IPS-15b (cell line): ENCODE measurements around the gene TNFAIP2.

Experiments used
- H3K27me3 ChIP-seq: one replicate; pipeline ENCODE4 v1.6.1; 2013; ENCODE audit warnings: low read length; ENCODE audit not compliant: control insufficient read depth, insufficient read depth
- H3K36me3 ChIP-seq: one replicate; pipeline ENCODE4 v1.6.1; 2013; ENCODE audit warnings: low read length; ENCODE audit not compliant: control insufficient read depth, insufficient read depth
- H3K4me1 ChIP-seq: one replicate; pipeline ENCODE4 v1.6.1; 2013; ENCODE audit warnings: mild to moderate bottlenecking, low read length; ENCODE audit not compliant: control insufficient read depth, insufficient read depth
- H3K4me3 ChIP-seq: one replicate; pipeline ENCODE4 v1.5.1; 2013; ENCODE audit warnings: low read depth, low read length
- H3K9ac ChIP-seq: one replicate; pipeline ENCODE4 v1.6.1; 2013; ENCODE audit warnings: low read depth, mild to moderate bottlenecking, low read length
- H3K9me3 ChIP-seq: one replicate; pipeline ENCODE4 v1.6.1; 2013; ENCODE audit warnings: mild to moderate bottlenecking, low read length; ENCODE audit not compliant: control insufficient read depth, insufficient read depth

The TNFAIP2 gene

DNA sequence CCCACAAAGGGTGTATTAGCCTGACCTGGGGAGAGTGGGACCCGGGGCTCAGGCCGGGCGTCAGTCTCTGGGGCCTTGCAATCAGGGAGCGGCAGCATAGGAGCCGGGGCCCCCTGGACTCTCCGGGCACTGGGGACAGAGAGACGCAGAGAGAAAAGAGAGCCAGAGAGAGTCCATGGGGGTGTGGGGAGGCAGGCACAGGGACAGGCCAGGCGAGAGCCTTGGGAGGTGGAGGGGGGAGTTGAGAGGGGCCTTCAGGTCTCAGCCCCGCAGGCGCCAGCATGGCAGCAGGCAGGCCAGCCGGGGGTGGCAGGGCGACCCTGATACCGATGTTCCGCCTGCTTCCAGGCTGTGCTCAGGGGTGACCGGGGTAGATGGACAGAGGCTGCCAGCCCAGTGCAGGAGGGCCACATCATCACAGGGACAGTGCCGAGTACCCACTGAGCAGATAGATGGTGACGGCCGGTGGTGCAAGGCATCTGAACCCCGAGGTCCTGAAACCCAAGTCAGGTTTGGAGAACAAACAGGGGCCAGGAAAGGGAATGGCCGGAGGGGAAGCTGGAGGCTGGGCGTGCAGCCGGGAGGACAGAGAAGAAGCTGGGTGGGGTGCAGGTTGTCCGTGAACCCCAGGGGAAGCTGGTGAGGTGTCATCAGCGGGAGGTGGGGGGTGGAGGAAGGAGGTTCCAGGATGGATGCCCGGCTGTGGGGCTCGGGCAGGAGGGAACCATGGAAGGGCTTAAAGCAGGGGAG, 25.8 kb upstream of the TNFAIP2 start:
- no peak overlapping the region for H3K9ac ChIP-seq

DNA sequence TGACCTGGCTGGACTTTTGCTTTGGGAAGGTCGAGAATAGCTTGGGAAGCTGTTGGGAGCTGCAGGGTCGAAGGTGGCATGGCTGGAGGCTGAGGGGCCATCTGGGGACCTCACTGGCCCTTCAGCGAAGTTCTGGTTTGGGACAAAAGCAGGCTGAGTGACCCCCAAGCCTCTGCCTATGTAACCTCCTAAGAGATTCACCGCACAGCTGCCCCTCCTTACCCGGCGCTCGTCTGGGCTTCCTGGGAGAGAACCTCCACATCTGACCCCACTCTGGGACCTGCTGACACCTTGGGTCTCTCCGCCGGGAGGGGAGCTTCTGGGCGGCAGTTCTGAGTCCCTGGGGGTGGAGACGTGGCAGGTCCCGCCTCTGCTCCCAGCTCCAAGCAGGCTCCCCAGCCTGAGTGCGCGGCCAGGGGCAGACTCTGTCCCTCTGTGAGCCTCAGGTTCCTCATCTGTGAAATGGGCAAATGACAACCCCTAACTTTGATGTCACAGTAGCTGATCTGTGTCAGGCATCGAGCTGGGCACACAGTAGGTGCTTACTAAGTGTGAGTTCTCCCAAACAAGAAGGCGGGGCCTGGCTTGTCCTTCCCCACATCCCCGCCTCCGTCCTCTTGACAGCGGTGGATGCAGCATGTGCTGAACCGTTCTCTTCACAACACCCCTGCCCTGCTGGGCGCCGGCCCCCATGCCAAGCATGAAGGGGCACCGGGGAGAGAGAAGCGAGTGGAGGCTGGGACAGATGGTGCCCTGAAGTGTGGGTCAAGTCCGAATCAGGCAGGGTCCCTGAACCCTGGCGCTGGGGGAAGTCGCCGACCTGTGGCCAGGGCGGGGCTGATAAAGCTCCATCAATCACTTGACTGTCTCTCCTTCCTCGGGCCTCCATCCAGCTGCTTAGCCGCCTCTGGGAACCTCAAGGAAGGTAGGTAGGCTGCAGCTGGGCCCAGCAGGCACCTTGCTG, 25.0 kb upstream of the TNFAIP2 start:
- Histone ChIP-seq H3K4me3 (no peak overlapping the region), H3K9me3 (no peaks in the 10 kb centered on the region), H3K4me1 (no peaks in the 10 kb centered on the region), H3K9ac (no peak overlapping the region), H3K27me3 (peaks cover 4% of the 10 kb centered on the region), H3K36me3 (no peaks in the 10 kb centered on the region)

More for the DNA sequence above, 25.8 kb upstream of the TNFAIP2 start:
- Histone ChIP-seq H3K4me1 (no peaks in the 10 kb centered on the region), H3K27me3 (no peaks in the 10 kb centered on the region), H3K36me3 (no peaks in the 10 kb centered on the region), H3K9me3 (no peaks in the 10 kb centered on the region), H3K4me3 (no peak overlapping the region)

DNA sequence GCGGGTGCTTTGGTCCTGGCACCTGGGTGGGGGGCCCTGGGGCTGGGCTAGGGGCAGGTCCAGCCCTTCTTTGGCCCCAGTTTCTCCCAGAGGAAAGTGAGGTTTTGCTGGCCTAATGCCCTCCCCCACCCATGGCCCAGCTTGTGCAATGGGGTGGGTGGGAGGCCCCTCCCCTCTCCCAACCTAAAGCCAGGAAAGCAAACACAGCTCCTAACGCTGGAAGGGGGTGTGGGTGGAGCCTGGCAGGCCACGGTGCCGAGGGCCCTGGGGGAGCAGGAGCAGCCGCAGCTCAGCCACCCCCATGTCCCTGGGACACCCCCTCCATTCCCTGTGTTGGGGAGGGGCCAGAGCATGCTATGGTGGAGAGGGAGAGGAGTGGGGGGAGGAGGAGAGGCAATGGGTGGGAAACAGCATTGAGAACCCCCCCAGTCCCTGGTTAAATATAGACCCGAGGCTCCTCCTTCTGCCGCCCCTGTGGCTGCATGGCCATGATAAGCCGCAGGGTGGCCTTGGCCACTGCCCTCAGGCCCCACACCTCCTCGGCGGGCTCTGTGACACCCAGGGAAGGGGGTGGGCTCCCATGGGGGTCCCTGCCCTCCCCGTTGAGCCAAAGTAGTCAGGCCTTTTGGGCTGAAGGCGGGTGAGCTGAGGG, 24.1 kb upstream of the TNFAIP2 start:
- H3K4me1 ChIP-seq: no peaks in the 10 kb centered on the region
- H3K9me3 ChIP-seq: no peaks in the 10 kb centered on the region
- H3K9ac ChIP-seq: no peak overlapping the region
- H3K27me3 ChIP-seq: peaks cover 7% of the 10 kb centered on the region
- H3K36me3 ChIP-seq: no peaks in the 10 kb centered on the region
- H3K4me3 ChIP-seq: no peak overlapping the region

DNA sequence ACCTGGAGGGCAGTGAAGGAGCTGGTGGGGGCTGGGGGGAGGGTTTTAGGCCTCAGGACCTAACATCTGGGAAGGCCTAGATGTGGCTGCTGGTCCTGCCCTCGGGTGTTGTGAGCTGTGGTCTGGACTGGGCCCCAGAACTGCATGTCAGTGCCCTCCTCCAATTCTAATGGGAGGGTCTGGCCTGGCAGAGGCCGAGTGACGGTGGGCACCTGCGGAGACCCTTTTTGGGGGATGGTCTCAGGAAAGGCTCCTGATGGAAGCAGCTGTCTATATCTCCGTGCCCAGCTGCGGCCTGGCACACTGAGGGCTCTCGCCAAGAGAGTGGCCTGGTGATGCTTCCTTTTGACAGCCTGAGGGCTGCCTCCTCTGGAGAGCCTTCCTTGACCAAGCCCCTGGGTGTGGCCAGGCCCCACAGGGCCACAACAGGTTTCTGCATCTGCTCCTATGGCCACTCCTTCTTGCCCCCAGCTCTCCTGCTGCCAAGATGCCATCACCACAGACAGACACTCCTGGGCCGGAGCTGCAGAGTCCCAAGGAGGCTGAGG, 23.5 kb upstream of the TNFAIP2 start:
- no peaks in the 10 kb centered on the region for H3K4me1 ChIP-seq
- H3K4me3 ChIP-seq: no peak overlapping the region
- H3K36me3 ChIP-seq: no peaks in the 10 kb centered on the region
- peaks cover 11% of the 10 kb centered on the region for H3K27me3 ChIP-seq
- no peaks in the 10 kb centered on the region for H3K9me3 ChIP-seq
- H3K9ac ChIP-seq: no peak overlapping the region

DNA sequence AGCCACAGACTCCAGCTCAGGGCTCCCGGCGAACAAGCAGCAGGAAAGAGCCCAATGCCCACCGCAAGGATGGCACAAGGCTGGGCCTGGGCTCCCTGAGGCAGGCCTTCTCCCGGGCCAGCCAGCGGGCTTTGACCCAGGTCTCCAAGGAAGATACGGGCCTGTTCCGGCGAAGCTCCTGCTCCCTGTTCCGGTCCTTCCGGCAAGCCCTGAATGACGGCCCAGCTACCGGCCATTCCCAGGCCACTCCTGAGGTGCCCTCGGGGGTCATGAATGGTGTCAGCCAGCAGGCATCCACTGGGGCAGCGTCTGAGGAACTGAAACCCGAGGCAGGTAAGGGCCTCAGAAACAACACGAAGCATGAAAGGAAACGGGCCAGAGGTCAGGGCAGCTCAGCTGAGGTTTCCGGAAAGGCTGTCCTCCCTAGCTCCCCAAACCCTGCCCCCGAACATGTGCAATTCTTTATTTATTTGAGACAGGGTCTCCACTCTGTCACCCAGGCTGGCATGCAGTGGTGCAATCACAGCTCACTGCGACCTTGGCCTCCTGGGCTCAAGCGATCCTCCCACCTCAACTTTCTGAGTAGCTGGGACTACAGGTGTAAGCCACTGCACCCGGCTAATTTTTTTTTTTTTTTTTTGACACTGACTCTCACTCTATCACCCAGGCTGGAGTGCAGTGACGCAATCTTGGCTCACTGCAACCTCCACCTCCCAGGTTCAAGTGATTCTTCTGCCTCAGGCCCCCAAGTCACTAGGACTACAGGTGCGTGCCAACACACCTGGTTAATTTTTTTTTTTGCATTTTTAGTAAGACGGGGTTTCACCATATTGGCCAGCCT, 22.8 kb upstream of the TNFAIP2 start:
- no peaks in the 10 kb centered on the region for H3K36me3 ChIP-seq
- no peaks in the 10 kb centered on the region for H3K9me3 ChIP-seq
- peaks cover 3% of the 10 kb centered on the region for H3K4me1 ChIP-seq
- no peak overlapping the region for H3K4me3 ChIP-seq
- no peak overlapping the region for H3K9ac ChIP-seq
- H3K27me3 ChIP-seq: peaks cover 16% of the 10 kb centered on the region

DNA sequence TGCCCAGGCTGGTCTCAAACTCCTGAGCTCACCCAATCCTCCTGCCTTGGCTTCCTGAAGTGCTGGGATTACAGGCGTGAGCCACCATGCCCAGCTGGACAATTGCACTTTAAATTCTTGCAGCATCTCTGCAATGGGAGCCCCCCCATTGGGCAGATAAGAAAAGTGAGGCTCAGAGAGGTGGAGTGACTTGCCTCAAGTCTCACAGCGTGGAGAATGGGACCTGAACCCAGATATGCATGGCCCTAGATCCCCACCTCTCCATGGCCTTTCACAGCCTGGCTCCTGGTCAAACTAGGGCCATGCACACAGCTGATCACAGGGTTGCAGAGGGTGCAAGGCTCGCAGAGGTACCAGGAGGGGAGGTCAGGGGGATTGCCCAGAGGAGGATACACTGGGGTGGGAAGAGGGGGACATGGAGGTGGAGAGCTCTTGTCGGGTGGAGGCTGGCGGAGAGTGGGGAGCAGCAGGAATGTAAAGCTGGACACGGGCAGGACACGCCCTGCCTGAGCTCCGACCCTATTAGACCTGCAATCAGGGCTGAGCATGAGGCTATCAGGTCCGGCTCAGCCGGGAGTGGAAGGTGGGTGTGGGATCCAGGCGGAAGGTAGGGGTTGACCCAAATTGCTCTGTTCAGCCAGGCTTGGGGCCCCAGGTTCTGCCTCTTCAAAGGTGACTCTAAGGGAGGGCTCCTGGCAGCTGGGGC, 21.9 kb upstream of the TNFAIP2 start:
- Histone ChIP-seq H3K9ac (no peak overlapping the region), H3K36me3 (no peaks in the 10 kb centered on the region), H3K27me3 (peaks cover 16% of the 10 kb centered on the region), H3K4me1 (peaks cover 3% of the 10 kb centered on the region), H3K4me3 (no peak overlapping the region), H3K9me3 (no peaks in the 10 kb centered on the region)

DNA sequence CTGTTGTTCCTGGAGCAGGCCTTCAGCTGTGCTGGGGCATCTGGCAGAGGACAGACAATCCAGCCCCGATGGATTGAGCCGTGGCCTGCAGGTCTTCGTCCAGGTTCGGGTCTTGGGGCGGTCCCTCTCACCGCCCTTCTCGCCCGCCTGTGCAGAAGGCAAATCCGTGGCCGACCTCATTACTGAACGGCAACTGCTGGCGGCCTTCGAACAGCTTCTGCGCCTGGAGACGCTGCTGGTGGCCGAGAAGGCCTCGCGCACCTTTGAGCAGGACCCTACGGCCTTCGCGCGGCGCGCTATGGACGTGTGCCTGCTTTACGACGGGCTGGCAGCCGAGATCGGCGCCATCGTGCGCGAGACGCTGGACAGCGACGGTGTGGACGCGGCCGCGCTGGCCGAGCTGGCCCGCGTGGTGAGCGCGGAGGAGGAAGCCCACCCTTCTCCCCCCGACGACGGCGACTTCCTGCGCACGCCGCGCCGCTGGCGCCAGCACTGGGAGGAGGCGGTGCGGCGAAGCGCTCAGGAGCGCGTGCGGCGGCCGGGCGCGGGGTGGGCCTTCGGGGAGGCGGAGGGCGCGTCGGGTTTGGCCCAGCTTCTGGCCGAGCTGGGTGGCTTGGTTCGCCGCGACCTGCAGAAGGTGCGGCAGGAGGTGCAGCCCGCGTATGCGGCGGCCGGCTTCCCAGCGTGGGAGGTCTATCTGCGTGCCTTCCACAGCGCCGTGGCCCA, 21.1 kb upstream of the TNFAIP2 start:
- Histone ChIP-seq H3K9me3 (no peaks in the 10 kb centered on the region), H3K4me1 (peaks cover 3% of the 10 kb centered on the region), H3K9ac (no peak overlapping the region), H3K27me3 (peaks cover 16% of the 10 kb centered on the region), H3K36me3 (no peaks in the 10 kb centered on the region), H3K4me3 (no peak overlapping the region)

DNA sequence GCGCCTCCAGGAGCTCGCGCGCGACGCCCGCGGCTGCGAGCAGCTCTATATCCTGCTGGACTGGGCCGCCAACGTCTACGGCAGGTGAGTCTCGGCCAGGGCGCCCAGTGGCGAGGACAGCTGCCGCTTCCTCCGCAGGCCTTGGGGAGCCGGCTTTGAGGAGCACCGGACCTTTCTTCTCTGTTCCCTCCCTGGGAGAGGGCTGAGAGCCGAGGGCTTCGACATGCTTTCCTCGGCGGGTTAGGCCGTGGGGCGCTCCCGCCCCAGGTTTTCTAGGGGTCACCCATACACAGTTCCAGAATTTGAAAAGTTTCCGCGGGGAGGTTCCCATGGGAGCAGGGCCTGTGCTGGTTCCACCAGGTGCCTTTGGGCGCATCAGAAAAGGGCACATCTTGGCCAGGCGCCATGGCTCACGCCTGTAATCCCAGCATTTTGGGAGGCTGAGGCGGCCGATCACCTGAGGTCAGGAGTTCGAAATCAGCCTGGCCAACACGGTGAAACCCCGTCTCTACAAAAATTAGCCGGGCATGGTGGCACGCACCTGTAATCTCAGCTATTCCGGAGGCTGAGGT, 20.5 kb upstream of the TNFAIP2 start:
- H3K4me1 ChIP-seq: peaks cover 3% of the 10 kb centered on the region
- H3K4me3 ChIP-seq: no peak overlapping the region
- no peaks in the 10 kb centered on the region for H3K36me3 ChIP-seq
- H3K9ac ChIP-seq: no peak overlapping the region
- H3K9me3 ChIP-seq: no peaks in the 10 kb centered on the region
- peaks cover 16% of the 10 kb centered on the region for H3K27me3 ChIP-seq

DNA sequence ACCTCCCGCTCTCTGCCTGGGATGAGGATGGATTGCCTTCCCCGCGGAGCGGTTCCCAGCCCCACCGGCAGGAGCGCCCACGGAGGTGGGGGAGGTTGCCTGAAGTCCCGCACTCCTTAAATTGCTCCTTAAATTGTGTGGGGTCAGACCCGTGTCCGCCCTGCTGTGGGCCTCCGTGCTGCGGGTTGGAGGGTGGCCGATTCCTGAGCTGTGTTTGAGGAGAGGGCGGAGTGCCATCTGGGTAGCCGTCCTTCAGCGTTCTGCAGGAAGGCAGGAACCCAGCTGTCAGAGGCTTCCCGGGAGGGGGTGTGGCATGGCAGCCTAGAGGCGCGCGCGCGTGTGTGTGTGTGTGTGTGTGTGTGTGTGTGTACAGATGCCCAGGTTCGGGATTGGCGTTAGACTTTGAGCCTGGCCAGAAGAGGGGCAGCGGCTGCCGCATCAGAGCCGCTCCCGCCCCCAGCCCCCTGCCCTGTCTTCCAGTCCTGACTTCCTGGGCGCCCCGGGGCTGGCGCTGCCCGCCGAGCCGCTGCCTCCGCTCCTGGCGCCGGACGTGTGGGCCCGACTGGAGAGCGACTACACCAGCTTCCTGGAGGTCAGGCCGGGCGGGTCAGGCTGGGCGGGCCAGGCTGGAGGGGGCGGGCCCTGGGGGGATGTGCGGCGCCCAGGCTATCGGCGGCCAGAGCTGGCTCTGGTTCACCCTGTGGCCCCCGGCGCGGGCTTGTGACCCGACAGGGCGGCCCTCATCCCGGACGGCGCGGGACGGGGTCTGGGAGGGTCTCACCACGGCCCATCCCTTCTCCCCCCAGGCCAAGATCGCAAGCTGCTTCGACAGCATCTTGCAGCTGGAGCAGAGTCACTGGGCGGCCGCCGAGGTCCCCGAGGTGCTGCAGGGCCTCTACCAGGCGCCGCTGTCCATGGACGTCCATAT, 19.5 kb upstream of the TNFAIP2 start:
- Histone ChIP-seq H3K4me1 (peaks cover 6% of the 10 kb centered on the region), H3K9me3 (no peaks in the 10 kb centered on the region), H3K27me3 (peaks cover 16% of the 10 kb centered on the region), H3K9ac (no peak overlapping the region), H3K4me3 (no peak overlapping the region), H3K36me3 (no peaks in the 10 kb centered on the region)
